Measurements from ENCODE around the gene MSI2.
A peak's percentile ranks its signal among the peaks of the same experiment; 100 is the strongest.

MSI2 gene

DNA sequence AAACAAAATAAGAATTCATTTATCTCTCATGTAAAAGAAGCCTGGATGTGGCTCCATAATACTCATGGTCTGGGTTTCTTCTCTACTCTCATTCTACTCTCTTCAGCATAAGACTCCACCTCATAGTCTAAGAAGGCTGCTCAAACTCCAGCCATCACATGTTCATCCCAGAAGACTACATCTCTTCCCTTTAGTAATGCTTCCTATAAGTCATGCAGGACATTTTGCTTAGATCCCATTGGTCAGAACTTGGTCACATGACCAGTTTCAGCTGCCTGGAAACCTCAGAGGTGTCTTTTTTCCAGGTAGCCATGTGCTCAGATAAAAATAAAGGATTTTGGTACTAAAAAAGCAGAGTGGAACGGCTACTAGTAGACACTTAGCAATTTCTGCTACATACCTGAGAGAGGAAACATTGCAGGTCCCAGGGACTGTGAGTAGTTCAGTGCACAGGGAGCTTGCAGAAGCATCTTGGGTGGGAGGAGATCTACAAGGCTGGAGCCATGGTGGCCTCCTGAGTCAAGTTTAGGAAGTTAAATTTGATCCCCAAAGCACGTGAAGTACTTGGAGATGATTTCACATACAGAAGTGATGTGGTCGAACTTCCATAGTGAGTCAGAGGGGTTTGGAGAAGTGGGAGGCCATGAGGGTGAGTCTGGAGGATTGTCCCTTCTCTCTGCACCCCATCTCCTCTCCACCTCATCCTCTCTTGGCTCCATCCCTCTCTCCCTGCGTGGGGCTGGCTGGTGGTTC is 378.6 kb downstream of the MSI2 start:
- no peak for TF ChIP-seq EZH2phosphoT487 (conservative IDR thresholded peaks at IDR 0.05; ENCODE audit: low read length)
- TF ChIP-seq, protein P1, sequence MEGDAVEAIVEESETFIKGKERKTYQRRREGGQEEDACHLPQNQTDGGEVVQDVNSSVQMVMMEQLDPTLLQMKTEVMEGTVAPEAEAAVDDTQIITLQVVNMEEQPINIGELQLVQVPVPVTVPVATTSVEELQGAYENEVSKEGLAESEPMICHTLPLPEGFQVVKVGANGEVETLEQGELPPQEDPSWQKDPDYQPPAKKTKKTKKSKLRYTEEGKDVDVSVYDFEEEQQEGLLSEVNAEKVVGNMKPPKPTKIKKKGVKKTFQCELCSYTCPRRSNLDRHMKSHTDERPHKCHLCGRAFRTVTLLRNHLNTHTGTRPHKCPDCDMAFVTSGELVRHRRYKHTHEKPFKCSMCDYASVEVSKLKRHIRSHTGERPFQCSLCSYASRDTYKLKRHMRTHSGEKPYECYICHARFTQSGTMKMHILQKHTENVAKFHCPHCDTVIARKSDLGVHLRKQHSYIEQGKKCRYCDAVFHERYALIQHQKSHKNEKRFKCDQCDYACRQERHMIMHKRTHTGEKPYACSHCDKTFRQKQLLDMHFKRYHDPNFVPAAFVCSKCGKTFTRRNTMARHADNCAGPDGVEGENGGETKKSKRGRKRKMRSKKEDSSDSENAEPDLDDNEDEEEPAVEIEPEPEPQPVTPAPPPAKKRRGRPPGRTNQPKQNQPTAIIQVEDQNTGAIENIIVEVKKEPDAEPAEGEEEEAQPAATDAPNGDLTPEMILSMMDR (IDR thresholded peaks at IDR 0.05; ENCODE audit: insufficient read depth, low read length, poor library complexity, severe bottlenecking), result no peak
- H3K9me3 ChIP-seq (ENCODE audit: insufficient read depth, low read length), result no peaks in the 10 kb centered on the region
- H3K9ac ChIP-seq (ENCODE audit: low read length), result no peak overlapping the region
- no peaks in the 10 kb centered on the region for H3K79me2 ChIP-seq (ENCODE audit: insufficient read depth, low read length)
- no peaks in the 10 kb centered on the region for H4K20me1 ChIP-seq (ENCODE audit: low read depth, low read length)
- H3F3A ChIP-seq (ENCODE audit: insufficient read depth), result no peaks in the 10 kb centered on the region
- no peaks in the 10 kb centered on the region for H3K27me3 ChIP-seq (ENCODE audit: low read length)
- H3K4me3 ChIP-seq (ENCODE audit: insufficient read depth, low read length, poor library complexity, severe bottlenecking), result no peak overlapping the region
- H3K27ac ChIP-seq (ENCODE audit: low read depth, low read length), result no peak overlapping the region
- H3K4me2 ChIP-seq (ENCODE audit: low read depth, low read length, poor library complexity, severe bottlenecking), result no peak overlapping the region
- no peaks in the 10 kb centered on the region for H3K9me2 ChIP-seq (replicated peaks; ENCODE audit: insufficient read depth, low read length)
- no peak overlapping the region for H2AFZ ChIP-seq (ENCODE audit: low read depth, low read length, severe bottlenecking)
- no peaks in the 10 kb centered on the region for H3K36me3 ChIP-seq (ENCODE audit: low read length)

DNA sequence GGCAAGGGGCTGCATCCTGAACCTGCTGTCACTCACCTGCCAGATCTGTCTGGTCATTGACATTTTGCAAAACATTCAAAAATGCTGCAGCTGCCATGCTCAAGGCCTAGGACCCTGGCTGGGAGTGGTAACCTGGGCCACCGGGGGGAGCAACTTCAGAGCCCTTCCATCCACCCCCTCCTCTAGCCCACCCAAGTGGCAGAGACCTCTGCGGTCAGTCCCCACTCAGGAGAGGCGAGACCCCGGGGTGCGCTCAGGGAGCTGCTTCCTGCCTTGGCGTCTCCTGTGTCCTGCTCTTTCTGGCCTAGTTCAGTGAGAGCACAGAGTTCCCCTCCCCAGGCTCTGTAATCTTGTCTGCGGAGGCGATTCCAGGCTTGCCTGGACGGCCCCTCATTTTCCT is 380.0 kb downstream of the MSI2 start:
- no peak overlapping the region for H3K4me3 ChIP-seq (ENCODE audit: insufficient read depth, low read length, poor library complexity, severe bottlenecking)

DNA sequence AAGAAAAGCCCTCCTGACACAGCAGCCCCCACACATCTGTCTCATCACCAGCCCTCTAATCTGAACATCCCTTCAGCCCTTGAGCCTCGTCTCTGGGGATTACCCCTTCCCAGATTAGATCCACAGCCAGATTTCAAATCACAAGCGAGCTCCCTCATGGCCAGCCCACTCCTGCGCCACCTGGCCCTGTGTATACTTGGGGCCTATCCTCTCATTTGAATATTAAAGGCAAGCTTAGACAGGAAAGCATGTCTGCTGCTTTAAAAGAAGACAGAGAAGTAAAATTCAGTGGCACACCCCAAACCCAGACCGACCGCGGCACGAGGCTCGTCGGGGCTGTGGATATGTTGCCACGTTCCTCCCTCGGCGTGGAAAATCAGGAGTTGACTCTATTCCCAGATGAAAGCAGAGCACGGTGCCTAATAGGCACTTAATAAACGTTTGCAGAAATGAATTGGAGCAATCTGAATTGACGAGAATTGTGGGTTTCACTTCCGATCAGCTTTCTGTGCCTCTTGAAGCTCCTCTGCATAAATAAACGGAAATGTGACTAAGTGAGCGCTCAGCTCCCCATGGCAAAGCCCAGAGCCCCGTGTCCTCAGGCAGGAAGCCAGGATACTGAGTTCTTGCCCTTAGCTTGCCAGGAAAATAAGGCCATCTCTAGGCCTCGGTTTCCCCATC is 380.8 kb downstream of the MSI2 start:
- H3K27ac ChIP-seq (ENCODE audit: low read depth, low read length), result peak overlapping the region; percentile 42
- no peak overlapping the region for H3K4me3 ChIP-seq (ENCODE audit: insufficient read depth, low read length, poor library complexity, severe bottlenecking)
- no peaks in the 10 kb centered on the region for H3F3A ChIP-seq (ENCODE audit: insufficient read depth)
- TF ChIP-seq, protein P1 (IDR thresholded peaks at IDR 0.05; ENCODE audit: insufficient read depth, low read length, poor library complexity, severe bottlenecking), result no peak
- TF ChIP-seq EZH2phosphoT487 (conservative IDR thresholded peaks at IDR 0.05; ENCODE audit: low read length), result no peak
- no peaks in the 10 kb centered on the region for H3K9me2 ChIP-seq (replicated peaks; ENCODE audit: insufficient read depth, low read length)
- H3K36me3 ChIP-seq (ENCODE audit: low read length), result no peaks in the 10 kb centered on the region
- peak overlapping the region; percentile 34 for H3K4me2 ChIP-seq (ENCODE audit: low read depth, low read length, poor library complexity, severe bottlenecking)
- H3K27me3 ChIP-seq (ENCODE audit: low read length), result no peaks in the 10 kb centered on the region
- H3K79me2 ChIP-seq (ENCODE audit: insufficient read depth, low read length), result no peaks in the 10 kb centered on the region
- H3K9me3 ChIP-seq (ENCODE audit: insufficient read depth, low read length), result no peaks in the 10 kb centered on the region
- H4K20me1 ChIP-seq (ENCODE audit: low read depth, low read length), result no peaks in the 10 kb centered on the region
- no peak overlapping the region for H2AFZ ChIP-seq (ENCODE audit: low read depth, low read length, severe bottlenecking)
- peak overlapping the region; percentile 12 for H3K9ac ChIP-seq (ENCODE audit: low read length)

More for the DNA sequence above, 380.0 kb downstream of the MSI2 start:
- peak overlapping the region; percentile 12; the same call in 1 of the 2 replicates for H3K9ac ChIP-seq (ENCODE audit: low read length)
- no peaks in the 10 kb centered on the region for H3K9me3 ChIP-seq (ENCODE audit: insufficient read depth, low read length)
- no peak overlapping the region for H2AFZ ChIP-seq (ENCODE audit: low read depth, low read length, severe bottlenecking)
- H4K20me1 ChIP-seq (ENCODE audit: low read depth, low read length), result no peaks in the 10 kb centered on the region
- no peaks in the 10 kb centered on the region for H3K36me3 ChIP-seq (ENCODE audit: low read length)
- peak overlapping the region; percentile 34 for H3K4me2 ChIP-seq (ENCODE audit: low read depth, low read length, poor library complexity, severe bottlenecking)
- no peaks in the 10 kb centered on the region for H3K79me2 ChIP-seq (ENCODE audit: insufficient read depth, low read length)
- H3K9me2 ChIP-seq (replicated peaks; ENCODE audit: insufficient read depth, low read length), result no peaks in the 10 kb centered on the region
- no peaks in the 10 kb centered on the region for H3F3A ChIP-seq (ENCODE audit: insufficient read depth)
- H3K27ac ChIP-seq (ENCODE audit: low read depth, low read length), result peak overlapping the region; percentile 42
- H3K27me3 ChIP-seq (ENCODE audit: low read length), result no peaks in the 10 kb centered on the region
- TF ChIP-seq EZH2phosphoT487 (conservative IDR thresholded peaks at IDR 0.05; ENCODE audit: low read length), result no peak
- TF ChIP-seq, protein P1 (IDR thresholded peaks at IDR 0.05; ENCODE audit: insufficient read depth, low read length, poor library complexity, severe bottlenecking), result no peak

Measured in SU-DHL-6 (cell line).